Measurements from ENCODE around the gene ZBTB32.

- no peak for TF ChIP-seq CTCF (IDR thresholded peaks at IDR 0.05)
- no peak for TF ChIP-seq POLR2A (IDR thresholded peaks at IDR 0.05)
- TF ChIP-seq POLR2AphosphoS5 (IDR thresholded peaks at IDR 0.05), result no peak
Observed at GRCh38 chr19:35731779-35732405, 27.5 kb downstream of the ZBTB32 start.

Data from breast epithelium (tissue), 3 donors.